GM18873 (cell line): ENCODE results near the gene TAF1.
"Not testable (repeated sequence)": the region's sequence is repeated elsewhere in the genome, so short reads cannot be mapped to it uniquely, and the experiment has no call there.

ENCODE experiments used
- ATAC-seq: cut with Tn5 transposase; IDR thresholded peaks from one replicate; pipeline ENCODE4 v1.9.1; 2021; ENCODE audit warnings: mild to moderate bottlenecking, moderate library complexity, moderate number of reproducible peaks; ENCODE audit not compliant: unreplicated experiment, low FRiP score

Gene TAF1

DNA sequence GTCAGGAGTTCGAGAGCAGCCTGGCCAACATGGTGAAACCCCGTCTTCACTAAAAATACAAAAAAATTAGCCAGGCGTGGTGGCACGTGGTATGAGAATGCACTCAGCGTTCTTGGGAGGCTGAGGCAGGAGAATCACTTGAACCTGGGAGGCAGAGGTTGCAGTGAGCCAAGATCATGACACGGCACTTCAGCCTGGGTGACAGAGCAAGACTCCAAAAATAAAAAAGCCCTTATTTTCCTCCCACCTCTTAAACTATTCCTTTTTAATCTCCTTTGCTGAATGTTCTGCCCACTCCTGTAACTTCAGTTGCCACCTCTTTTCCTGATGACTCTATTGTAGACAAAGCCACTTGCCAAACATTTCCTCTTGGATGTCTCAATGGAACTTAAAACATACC lies 72.6 kb downstream of the TAF1 start:
- ATAC-seq: no peak

- ATAC-seq: no peak
Observed at GRCh38 chrX:71439420-71439819, 73.3 kb downstream of the TAF1 start.

GRCh38 chrX:71439896-71440295 lies 73.7 kb downstream of the TAF1 start:
- ATAC-seq: no peak

GRCh38 chrX:71440401-71440800 lies 74.2 kb downstream of the TAF1 start:
- no peak for ATAC-seq

DNA sequence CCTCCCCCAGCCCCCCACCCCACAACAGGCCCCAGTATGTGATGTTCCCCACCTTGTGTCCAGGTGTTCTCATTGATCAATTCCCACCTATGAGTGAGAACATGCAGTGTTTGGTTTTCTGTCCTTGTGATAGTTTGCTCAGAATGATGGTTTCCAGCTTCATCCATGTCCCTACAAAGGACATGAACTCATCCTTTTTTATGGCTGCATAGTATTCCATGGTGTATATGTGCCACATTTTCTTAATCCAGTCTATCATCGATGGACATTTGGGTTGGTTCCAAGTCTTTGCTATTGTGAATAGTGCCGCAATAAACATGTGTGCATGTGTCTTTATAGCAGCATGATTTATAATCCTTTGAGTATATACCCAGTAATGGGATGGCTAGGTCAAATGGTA lies 75.7 kb downstream of the TAF1 start:
- ATAC-seq: not testable (repeated sequence)

DNA sequence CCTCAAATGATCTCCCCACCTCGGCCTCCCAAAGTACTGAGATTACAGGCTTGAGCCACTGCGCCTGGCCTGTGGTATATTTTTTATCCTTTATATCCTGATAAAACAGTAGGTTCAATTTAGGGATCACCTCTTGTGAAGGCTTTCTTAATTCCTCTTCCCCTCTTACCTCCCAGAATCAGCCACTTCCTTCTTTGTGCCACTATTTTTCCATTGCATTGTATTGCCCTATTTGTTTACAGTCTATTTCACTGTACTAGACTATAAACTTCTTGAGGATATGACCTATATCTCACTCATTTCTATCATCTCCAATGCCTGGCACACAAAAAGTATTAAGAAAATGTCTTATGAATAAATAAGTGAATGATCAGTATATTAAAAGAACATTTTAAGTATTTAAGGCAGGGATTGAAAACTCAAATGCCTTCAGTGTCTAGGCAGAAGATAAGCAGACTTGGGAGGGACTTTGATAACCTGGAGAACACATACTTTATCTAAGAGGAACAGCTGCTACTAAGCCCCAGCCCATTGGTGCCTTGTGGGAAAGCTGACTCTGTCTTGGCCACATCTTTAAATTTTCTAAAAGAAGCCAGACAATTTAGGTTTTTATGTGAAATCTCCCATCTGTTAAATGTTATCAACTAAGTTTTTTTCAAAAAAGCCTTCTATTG lies 84.4 kb downstream of the TAF1 start:
- no peak for ATAC-seq

GRCh38 chrX:71451518-71451917 lies 85.4 kb downstream of the TAF1 start:
- ATAC-seq: not testable (repeated sequence)

GRCh38 chrX:71453056-71453455 lies 86.9 kb downstream of the TAF1 start:
- no peak for ATAC-seq

GRCh38 chrX:71454222-71454621 lies 88.1 kb downstream of the TAF1 start:
- no peak for ATAC-seq

DNA sequence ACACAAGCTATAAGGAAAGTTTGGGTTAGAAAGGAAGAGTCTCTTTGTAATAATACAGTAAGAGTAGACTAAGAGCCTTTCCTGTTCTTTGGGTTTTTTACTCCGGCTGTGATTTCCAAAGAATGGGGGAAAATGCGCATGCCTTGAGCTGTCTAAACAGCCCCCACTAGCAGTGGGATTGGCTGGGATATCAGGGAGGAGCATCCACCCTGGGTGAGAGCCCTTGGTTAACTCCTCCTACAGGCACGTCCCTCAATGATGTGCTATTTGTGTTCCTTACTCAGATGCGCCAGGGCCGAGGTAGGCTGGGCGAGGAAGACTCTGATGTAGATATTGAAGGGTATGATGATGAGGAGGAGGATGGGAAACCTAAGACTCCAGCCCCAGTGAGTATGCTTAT lies 92.7 kb downstream of the TAF1 start:
- no peak for ATAC-seq

DNA sequence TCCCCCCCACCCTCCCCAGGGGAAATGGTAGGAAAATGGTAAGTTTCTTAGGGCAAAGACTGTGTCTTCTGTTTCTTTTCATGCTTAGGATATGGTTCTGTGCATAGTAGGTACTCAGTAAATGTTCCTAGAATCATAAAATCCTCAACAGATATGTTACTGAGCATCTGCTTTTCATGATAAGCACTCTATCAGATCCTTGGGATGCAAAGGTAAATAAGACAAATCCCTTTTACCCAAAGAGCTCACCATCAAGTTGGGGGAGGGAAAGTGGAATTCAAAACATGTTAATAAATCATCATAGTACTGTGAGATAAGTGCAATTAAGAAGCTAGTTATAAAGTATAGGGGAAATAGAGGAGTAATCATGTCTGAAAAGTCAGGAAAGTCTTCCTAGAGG lies 98.8 kb downstream of the TAF1 start:
- ATAC-seq: no peak

DNA sequence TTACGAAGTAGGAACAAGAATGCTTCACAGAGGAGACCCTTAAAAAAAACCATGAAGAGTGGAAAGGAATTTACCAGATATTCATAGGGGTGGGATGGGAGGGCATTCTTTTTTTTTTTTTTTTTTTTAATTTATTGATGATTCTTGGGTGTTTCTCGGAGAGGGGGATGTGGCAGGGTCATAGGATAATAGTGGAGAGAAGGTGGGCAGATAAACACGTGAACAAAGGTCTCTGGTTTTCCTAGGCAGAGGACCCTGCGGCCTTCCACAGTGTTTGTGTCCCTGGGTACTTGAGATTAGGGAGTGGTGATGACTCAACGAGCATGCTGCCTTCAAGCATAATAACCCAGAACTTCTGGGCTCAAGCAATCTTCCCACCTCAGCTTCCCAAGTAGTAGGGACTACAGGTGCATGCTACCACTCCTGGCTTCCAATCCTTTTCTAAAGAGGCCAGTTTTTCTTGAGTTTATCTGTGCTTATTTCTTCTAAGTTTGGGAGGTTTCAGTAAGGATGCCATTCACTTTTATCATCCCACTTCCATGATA lies 100.9 kb downstream of the TAF1 start:
- ATAC-seq: no peak

- no peak for ATAC-seq
Observed at GRCh38 chrX:71475785-71476540, 109.8 kb downstream of the TAF1 start.

DNA sequence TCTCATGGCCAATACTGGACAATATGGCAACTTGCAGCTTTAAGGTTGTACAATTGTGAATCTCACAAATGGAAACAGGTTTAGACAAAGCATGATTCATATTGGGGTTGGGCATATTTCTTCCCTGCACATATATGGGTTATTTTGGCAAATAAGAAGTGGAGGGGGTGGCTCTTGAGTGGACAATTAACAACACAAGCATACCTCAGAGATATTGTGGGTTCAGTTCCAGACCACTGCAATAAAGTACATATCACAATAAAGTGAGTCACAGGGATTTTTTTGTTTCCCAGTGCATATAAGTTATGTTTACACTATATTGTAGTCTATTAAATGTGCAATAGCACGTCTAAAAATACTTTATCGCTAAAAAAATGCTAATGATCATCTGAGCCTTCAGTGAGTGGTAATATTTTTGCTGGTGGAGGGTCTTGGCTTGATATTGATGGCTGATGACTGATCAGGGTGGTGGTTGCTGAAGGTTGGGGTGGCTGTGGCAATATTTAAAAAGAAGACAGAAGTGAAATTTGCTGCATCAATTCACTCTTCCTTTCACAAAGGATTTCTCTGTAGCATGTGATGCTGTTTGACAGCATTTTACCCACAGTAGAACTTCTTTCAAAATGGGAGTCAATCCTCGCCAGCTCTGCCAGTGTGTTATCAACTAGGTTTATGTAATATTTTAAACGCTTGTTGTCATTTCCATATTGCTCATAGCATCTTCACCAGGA lies 116.2 kb downstream of the TAF1 start:
- no peak for ATAC-seq

GRCh38 chrX:71487814-71488213 lies 121.7 kb downstream of the TAF1 start:
- no peak for ATAC-seq

GRCh38 chrX:71489540-71489939 lies 123.4 kb downstream of the TAF1 start:
- no peak for ATAC-seq

GRCh38 chrX:71492231-71493065 lies 126.3 kb downstream of the TAF1 start:
- ATAC-seq: no peak

DNA sequence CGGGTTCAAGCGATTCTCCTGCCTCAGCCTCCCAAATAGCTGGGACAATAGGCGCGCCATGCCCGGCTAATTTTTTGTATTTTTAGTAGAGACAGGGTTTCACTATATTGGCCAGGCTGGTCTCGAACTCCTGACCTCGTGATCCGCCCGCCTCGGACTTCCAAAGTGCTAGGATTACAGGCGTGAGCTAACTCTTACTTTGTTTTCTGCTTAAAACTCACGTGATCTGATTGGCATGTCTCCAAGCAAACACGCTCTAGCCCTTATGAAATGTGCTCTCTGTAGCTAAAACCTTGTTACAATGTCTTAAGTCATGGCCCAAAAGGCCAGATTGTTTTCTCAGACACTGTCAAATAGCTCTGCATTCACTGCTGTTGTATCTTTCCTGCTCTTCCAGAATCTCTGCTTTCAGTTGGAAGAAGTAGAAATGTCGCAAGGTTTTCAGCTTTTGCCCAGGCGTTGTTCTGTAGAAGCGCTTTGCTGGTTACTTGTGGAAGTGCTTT lies 127.0 kb downstream of the TAF1 start:
- ATAC-seq: no peak

DNA sequence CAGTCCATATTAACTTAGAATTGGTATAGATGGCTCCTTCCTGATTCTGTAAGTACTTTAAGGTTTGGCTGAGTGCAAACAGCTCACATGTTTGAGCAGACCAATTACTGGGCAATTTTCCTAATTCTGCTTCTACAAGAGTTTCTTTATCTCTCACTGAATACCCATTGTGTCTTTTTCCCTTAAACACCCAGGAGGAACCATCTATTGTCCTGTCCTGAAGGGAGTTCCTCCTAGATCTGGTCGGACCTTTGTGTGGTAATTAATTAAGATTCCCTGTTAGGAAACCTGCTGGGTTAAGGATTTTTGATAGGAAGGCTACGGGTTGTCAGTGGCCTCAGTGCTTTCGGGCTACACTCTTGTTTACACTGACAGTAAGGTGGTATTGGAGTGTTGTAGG lies 129.8 kb downstream of the TAF1 start:
- not testable (repeated sequence) for ATAC-seq

- ATAC-seq: no peak
Observed at GRCh38 chrX:71496476-71496875, 130.3 kb downstream of the TAF1 start.
